HUES6 (cell line): ENCODE results near the gene TFRC.
A peak's percentile ranks its signal among the peaks of the same experiment; 100 is the strongest.
"Not testable (repeated sequence)": the region's sequence is repeated elsewhere in the genome, so short reads cannot be mapped to it uniquely, and the experiment has no call there.

ENCODE experiments used
- H3K27ac ChIP-seq: 2 replicates; pipeline ENCODE4 v1.7.0; 2013; ENCODE audit warnings: low read depth, mild to moderate bottlenecking, low read length, inconsistent platforms
- H3K27me3 ChIP-seq: 2 replicates; pipeline ENCODE4 v1.6.1; 2013; ENCODE audit warnings: low read length; ENCODE audit not compliant: control insufficient read depth, insufficient read depth
- H3K36me3 ChIP-seq: 2 replicates; pipeline ENCODE4 v1.6.1; 2013; ENCODE audit warnings: low read length; ENCODE audit not compliant: control insufficient read depth, insufficient read depth
- H3K4me1 ChIP-seq: 2 replicates; pipeline ENCODE4 v1.6.1; 2013; ENCODE audit warnings: low read length; ENCODE audit not compliant: control insufficient read depth, insufficient read depth
- H3K4me3 ChIP-seq: 2 replicates; pipeline ENCODE4 v1.5.1; 2013; ENCODE audit warnings: low read depth, low read length
- H3K9ac ChIP-seq: one replicate; pipeline ENCODE4 v1.6.1; 2013; ENCODE audit warnings: mild to moderate bottlenecking, low read length
- H3K9me3 ChIP-seq: 2 replicates; pipeline ENCODE4 v1.6.1; 2013; ENCODE audit warnings: low read depth, low read length; ENCODE audit not compliant: control insufficient read depth, insufficient read depth

TFRC gene

DNA sequence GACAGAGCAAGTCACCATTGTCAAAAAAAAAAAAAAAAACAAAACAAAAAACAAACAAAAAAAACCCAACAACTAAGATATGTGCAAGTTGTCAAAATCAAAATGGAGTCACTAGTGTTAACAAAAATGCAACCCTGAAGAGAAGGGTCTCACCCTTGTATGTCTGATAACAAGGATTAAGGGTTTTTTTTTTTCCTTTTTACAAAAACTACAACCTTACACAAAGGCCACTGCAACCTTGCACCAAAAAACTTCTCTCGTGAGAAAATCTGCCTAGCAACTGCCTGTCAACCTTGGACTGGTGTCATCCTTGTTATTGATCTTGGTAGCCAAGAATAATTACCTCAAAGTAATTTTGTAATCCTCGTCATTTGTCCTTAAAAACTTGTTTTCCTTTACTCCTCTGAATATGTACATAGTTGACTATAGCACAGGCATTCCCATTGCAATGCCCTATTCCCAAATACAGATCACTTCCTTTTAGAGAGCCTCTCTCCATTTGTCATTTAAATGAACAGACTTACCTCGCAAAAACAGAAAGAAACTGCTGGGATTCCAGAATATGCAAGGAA lies 24.0 kb downstream of the TFRC start:
- Histone ChIP-seq H3K4me1 (peaks cover 21% of the 10 kb centered on the region), H3K36me3 (peaks cover 96% of the 10 kb centered on the region), H3K27me3 (no peaks in the 10 kb centered on the region), H3K9me3 (no peaks in the 10 kb centered on the region), H3K9ac (no peak overlapping the region), H3K27ac (peak overlapping the region; percentile 73), H3K4me3 (no peak overlapping the region)

DNA sequence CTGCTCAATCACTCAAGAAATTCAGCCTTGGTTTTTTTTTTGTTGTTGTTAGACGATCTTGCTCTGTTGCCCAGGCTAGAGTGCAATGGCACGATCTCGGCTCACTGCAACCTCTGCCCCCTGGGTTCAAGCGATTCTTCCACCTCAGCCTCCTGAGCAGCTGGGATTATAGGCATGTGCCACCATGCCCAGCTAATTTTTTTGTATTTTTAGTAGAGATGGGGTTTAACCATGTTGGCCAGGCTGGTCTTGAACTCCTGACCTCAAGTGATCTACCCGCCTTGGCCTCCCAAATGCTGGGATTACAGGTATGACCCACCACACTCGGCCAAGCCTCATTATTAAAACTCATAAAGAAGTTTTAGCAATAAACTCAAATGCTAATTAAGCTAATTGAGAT lies 25.5 kb downstream of the TFRC start:
- not testable (repeated sequence) for H3K27me3 ChIP-seq
- Histone ChIP-seq H3K27ac (0 out of 2 replicates have a peak overlapping the region, but pooled peaks have one; percentile 6), H3K36me3 (peaks cover 94% of the 10 kb centered on the region)

DNA sequence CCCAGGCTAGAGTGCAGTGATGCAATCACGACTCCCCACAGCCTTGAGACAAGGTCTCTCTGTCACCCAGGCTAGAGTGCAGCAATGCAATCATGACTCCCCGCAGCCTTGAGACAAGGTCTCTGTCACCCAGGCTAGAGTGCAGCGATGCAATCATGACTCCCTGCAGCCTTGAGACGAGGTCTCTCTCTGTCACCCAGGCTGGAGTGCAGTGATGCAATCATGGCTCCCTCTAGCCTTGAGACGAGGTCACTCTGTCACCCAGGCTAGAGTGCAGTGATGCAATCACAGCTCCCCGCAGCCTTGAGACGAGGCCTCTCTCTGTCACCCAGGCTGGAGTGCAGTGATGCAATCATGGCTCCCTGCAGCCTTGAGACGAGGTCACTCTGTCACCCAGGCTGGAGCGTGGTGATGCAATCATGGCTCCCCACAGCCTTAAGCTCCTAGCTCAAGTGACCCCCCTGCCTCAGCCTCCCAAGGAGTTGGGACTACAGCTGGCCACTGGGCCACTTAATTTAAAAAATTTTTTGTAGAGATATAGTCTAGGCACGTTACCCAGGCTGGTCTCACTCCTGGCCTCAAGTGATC lies 26.1 kb downstream of the TFRC start:
- no peak overlapping the region for H3K9ac ChIP-seq
- H3K36me3 ChIP-seq: peaks cover 94% of the 10 kb centered on the region
- no peaks in the 10 kb centered on the region for H3K9me3 ChIP-seq

More for the DNA sequence above, 25.5 kb downstream of the TFRC start:
- H3K4me1 ChIP-seq: peaks cover 21% of the 10 kb centered on the region
- not testable (repeated sequence) for H3K9ac ChIP-seq, H3K9me3 ChIP-seq, H3K4me3 ChIP-seq

DNA sequence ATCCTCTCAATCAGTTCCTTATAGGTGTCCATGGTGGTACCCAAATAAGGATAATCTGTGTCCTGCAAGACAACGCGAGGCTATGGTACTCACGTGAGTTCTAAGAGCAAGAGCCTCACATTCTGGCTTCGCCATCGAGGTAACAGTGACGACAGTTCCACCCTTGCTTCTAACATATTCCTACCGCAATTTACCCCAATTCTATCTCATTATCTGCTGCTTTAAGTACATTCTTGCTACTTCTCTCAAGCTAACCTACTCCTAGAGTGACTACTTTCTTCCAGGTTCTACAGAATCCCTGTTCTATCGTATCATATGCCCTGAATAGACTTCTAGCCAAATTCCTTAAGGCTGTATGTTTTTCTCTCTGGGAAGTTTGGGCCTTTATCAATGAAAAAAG lies 26.6 kb downstream of the TFRC start:
- no peak overlapping the region for H3K27ac ChIP-seq
- no peak overlapping the region for H3K4me3 ChIP-seq
- H3K9ac ChIP-seq: no peak overlapping the region
- H3K9me3 ChIP-seq: no peaks in the 10 kb centered on the region
- H3K4me1 ChIP-seq: peaks cover 21% of the 10 kb centered on the region
- H3K36me3 ChIP-seq: peaks cover 96% of the 10 kb centered on the region
- no peaks in the 10 kb centered on the region for H3K27me3 ChIP-seq

More for the DNA sequence above, 26.1 kb downstream of the TFRC start:
- H3K27me3 ChIP-seq: no peaks in the 10 kb centered on the region
- H3K27ac ChIP-seq: 0 out of 2 replicates have a peak overlapping the region, but pooled peaks have one; percentile 6
- H3K4me3 ChIP-seq: no peak overlapping the region
- peaks cover 21% of the 10 kb centered on the region for H3K4me1 ChIP-seq

DNA sequence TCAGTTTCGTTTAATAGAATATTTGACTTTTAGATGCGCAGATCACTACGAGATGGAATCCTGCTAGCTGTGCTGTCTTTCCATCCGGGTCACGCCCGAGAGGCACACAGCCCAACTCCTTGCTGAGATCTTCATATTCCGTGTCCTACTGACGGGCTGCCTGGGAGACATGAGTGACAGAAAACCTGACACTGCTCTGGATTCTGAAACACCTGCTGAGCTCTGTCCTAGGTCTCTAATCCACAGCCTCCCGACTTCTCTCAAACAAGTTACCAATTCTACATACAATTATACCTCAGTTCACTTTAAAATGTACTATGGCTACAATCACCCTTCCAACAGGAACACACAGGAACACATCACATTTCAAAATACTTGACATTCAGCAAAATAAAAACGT lies 27.2 kb downstream of the TFRC start:
- Histone ChIP-seq H3K4me1 (peaks cover 16% of the 10 kb centered on the region), H3K4me3 (no peak overlapping the region), H3K9ac (no peak overlapping the region), H3K27me3 (no peaks in the 10 kb centered on the region), H3K36me3 (peaks cover 96% of the 10 kb centered on the region), H3K9me3 (no peaks in the 10 kb centered on the region), H3K27ac (no peak overlapping the region)

DNA sequence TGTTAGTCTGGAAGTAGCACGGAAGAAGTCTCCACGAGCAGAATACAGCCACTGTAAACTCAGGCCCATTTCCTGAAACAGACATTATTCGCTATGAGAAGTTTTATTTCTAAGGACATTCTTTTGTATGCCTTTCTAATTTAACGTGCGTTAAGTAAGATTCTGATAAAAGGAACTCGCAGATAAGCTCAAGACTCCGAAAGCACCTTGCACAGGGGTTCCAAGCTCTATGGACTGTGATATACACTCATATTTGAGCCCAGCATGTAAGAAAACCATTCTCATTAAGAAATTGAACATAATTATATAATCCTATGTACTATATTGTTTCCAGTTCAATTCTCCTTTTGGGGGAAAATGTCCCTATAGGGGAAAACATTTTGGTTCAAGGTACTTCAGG lies 28.4 kb downstream of the TFRC start:
- Histone ChIP-seq H3K4me3 (no peak overlapping the region), H3K36me3 (peaks cover 98% of the 10 kb centered on the region)

DNA sequence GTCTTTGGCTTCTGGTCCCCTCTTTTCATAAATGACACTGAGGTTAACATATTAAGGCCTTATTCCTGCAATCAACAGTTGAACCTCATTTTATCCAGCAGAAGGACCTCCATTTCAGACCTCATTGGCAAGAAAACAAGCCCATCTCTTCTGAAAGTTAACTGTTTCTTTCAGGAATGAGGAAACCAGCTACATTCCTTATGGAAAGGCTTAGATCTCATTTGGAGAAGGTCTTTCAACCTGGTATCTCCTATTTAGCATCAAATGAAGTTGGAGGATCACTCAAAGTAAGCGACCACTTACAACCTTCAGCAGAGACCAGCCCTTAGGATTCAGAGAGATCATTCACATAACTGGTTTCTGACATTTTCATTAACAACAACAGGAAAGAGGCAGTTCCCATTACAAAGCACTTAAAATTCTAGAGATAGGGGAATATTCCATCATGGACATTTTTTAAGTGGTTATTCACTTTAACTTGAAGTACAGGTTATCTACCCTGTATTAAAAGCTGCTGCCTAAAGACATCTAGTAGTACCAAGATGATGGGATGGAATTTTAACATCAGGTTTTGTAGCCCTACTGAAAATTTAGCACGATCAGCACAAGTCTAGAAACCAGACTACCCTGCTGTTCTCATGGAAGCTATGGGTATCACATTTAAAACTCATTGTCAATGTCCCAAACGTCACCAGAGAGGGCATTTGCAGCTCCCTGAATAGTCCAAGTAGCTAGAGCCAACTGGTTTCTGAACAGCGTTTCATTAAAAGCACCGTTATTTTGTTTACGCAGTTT lies 30.4 kb downstream of the TFRC start:
- H3K9me3 ChIP-seq: no peaks in the 10 kb centered on the region
- H3K27me3 ChIP-seq: no peaks in the 10 kb centered on the region
- no peaks in the 10 kb centered on the region; the same call in 1 of the 2 replicates for H3K4me1 ChIP-seq
- no peak overlapping the region for H3K4me3 ChIP-seq
- H3K27ac ChIP-seq: 0 out of 2 replicates have a peak overlapping the region, but pooled peaks have one; percentile 30
- H3K9ac ChIP-seq: no peak overlapping the region
- H3K36me3 ChIP-seq: peaks cover 85% of the 10 kb centered on the region

More for the DNA sequence above, 28.4 kb downstream of the TFRC start:
- Histone ChIP-seq H3K27me3 (no peaks in the 10 kb centered on the region), H3K4me1 (peaks cover 13% of the 10 kb centered on the region), H3K27ac (no peak overlapping the region), H3K9me3 (no peaks in the 10 kb centered on the region), H3K9ac (no peak overlapping the region)

DNA sequence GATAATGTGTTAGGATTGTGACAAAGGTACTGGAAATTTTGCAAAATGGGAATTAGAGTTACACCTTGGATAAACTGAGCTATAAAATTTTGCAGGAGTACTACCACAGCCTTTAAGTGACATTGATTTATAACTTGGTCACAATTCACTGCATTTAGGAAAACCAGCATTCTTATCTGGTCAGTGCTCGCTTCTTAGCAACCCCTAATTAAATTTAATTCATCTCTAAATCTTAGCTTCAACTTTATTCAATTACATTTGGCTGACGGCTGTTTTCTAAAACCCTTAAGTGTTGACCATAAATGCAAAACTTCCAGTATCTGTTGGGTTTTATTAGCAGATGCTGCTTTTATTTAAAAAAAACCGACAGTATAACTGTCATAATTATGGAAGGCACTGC lies 31.3 kb downstream of the TFRC start:
- no peak overlapping the region for H3K9ac ChIP-seq
- H3K27me3 ChIP-seq: no peaks in the 10 kb centered on the region
- peaks cover 76% of the 10 kb centered on the region for H3K36me3 ChIP-seq
- H3K4me1 ChIP-seq: peaks cover 3% of the 10 kb centered on the region; the same call in 1 of the 2 replicates
- no peak overlapping the region for H3K27ac ChIP-seq
- H3K9me3 ChIP-seq: no peaks in the 10 kb centered on the region
- no peak overlapping the region for H3K4me3 ChIP-seq

DNA sequence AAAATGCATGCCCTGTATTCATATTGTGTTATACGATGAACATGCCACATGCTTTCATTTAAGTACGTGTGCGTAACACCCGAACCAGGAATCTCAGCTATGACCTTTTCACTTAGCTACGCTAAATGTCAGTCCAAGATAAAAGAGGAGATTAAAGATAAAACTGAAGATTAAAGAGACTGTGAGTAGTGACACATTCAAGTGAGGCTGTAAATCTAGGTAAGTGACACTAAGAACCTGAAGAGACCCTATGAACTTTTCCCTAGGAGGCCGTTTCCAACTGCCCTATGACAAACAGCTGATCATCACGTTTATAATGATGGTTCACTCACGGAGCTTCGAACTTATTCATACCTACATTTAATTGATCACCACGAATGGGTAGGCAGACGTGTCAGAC lies 32.2 kb downstream of the TFRC start:
- no peak overlapping the region for H3K9ac ChIP-seq
- peaks cover 3% of the 10 kb centered on the region; the same call in 1 of the 2 replicates for H3K4me1 ChIP-seq
- H3K9me3 ChIP-seq: no peaks in the 10 kb centered on the region
- no peak overlapping the region for H3K4me3 ChIP-seq
- H3K36me3 ChIP-seq: peaks cover 67% of the 10 kb centered on the region
- no peak overlapping the region for H3K27ac ChIP-seq
- no peaks in the 10 kb centered on the region for H3K27me3 ChIP-seq

DNA sequence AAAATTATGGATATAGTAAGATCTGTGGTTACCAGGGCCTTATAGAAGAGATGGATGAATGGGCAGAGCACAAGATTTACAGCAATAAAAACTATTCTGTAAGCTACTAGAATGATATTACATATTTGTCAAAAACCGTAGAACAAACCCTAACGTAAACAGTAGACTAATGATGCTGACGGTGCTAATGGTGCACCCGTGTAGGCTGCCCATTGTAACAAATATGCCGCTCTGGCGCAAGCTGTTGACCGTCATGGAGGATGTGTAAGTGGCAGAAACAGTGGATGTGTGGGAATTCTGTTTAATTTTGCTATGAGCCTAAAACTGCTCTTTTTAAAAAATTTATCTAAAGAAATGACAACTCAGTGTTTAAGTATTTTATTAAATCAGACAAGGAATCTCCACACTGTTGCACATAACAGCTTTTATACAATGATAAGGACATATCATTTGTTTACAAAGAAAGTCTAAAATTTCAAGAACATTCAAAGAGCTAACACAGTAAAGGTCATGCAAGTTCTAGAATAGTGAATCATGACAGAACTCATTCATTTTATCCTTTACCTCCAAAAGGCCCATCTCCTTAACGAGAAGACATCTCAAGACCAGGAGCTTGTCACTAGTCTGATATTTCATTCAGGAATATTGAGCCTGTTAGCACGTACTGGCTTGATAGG lies 32.8 kb downstream of the TFRC start:
- H3K36me3 ChIP-seq: peaks cover 61% of the 10 kb centered on the region
- H3K9me3 ChIP-seq: no peaks in the 10 kb centered on the region
- no peak overlapping the region for H3K4me3 ChIP-seq
- H3K4me1 ChIP-seq: peaks cover 3% of the 10 kb centered on the region; the same call in 1 of the 2 replicates
- H3K27ac ChIP-seq: no peak overlapping the region
- H3K27me3 ChIP-seq: no peaks in the 10 kb centered on the region
- no peak overlapping the region for H3K9ac ChIP-seq
